ENCODE results near the gene CYSRT1.

The CYSRT1 gene

GRCh38 chr9:137191245-137191644 is 33.7 kb upstream of the CYSRT1 start:
- DNase-seq = no peak

- no peak for DNase-seq
Observed at GRCh38 chr9:137191691-137192447, 33.1 kb upstream of the CYSRT1 start.

- DNase-seq = no peak
Observed at GRCh38 chr9:137192448-137192780, 32.6 kb upstream of the CYSRT1 start.

- DNase-seq = no peak
Observed at GRCh38 chr9:137192859-137193258, 32.1 kb upstream of the CYSRT1 start.

- DNase-seq = no peak
Observed at GRCh38 chr9:137193771-137194170, 31.2 kb upstream of the CYSRT1 start.

- no peak for DNase-seq
Observed at GRCh38 chr9:137194388-137194787, 30.6 kb upstream of the CYSRT1 start.

GRCh38 chr9:137194909-137195308 is 30.1 kb upstream of the CYSRT1 start:
- no peak for DNase-seq

GRCh38 chr9:137195525-137196220 is 29.3 kb upstream of the CYSRT1 start:
- no peak for DNase-seq

- no peak for DNase-seq
Observed at GRCh38 chr9:137198051-137198901, 26.7 kb upstream of the CYSRT1 start.

GRCh38 chr9:137198902-137199283 is 26.1 kb upstream of the CYSRT1 start:
- DNase-seq = no peak

GRCh38 chr9:137199411-137200121 is 25.4 kb upstream of the CYSRT1 start:
- no peak for DNase-seq

GRCh38 chr9:137200311-137201204 is 24.4 kb upstream of the CYSRT1 start, which contains the start of gene TPRN:
Gene TPRN, minus strand, starts transcription at chr9:137200741. Its CDS starts 30 bp downstream, at chr9:137200711.
- DNase-seq = peak; percentile 96 to 97

GRCh38 chr9:137201205-137201868 is 23.6 kb upstream of the CYSRT1 start:
- no peak for DNase-seq

- DNase-seq = no peak
Observed at GRCh38 chr9:137202966-137203365, 22.0 kb upstream of the CYSRT1 start.

GRCh38 chr9:137204731-137205125 is 20.2 kb upstream of the CYSRT1 start:
- DNase-seq = no peak

GRCh38 chr9:137205126-137206069 is 19.6 kb upstream of the CYSRT1 start, which contains the start of the genes NDOR1 and TMEM203:
Gene NDOR1, plus strand, starts transcription at chr9:137205700. Its CDS starts 78 bp downstream, at chr9:137205778.
Gene TMEM203, minus strand, starts transcription at chr9:137205648. Its CDS starts 234 bp downstream, at chr9:137205414.
- DNase-seq = peak; percentile 33 to 73

GRCh38 chr9:137206602-137207001 is 18.4 kb upstream of the CYSRT1 start:
- DNase-seq = no peak

GRCh38 chr9:137211532-137211931 is 13.4 kb upstream of the CYSRT1 start:
- DNase-seq = no peak

GRCh38 chr9:137212520-137212919 is 12.5 kb upstream of the CYSRT1 start:
- no peak for DNase-seq
